ENCODE measurements around the gene DEFB124. TPM values are rescaled to one million over a fixed set of nuclear protein-coding genes. Genes with fewer than 3 reads are reported as not detected.
"Not testable (repeated sequence)": the region's sequence is repeated elsewhere in the genome, so short reads cannot be mapped to it uniquely, and the experiment has no call there.

Gene DEFB124
- total RNA-seq, result not detected
- polyA plus RNA-seq (2013, experiment 1 of 2), result not detected
- not detected for polyA plus RNA-seq (2013, experiment 2 of 2)
- long read RNA-seq, experiment 1, result 0 reads
- long read RNA-seq, experiment 2, result 0 reads
- long read RNA-seq, experiment 3, result 0 reads
- long read RNA-seq, experiment 4, result 0 reads

- Mint-ChIP-seq H3K9me3 (peaks cover 70% of the 10 kb centered on the region), H3K27me3 (ENCODE audit: insufficient read depth) (peaks cover 54% of the 10 kb centered on the region), H3K27ac (no peak within 1 kb of the TSS), H3K36me3 (ENCODE audit: low read depth) (peaks cover 2% of the 10 kb centered on the region), H3K4me3 (no peak within 1 kb of the TSS), H3K4me1 (no peaks in the 10 kb centered on the region)
- Histone ChIP-seq H3K36me3 (ENCODE audit: control insufficient read depth, insufficient read depth, low read length) (no peaks in the 10 kb centered on the region), H3K27ac (ENCODE audit: low read depth, low read length) (no peak within 1 kb of the TSS), H3K4me1 (ENCODE audit: control insufficient read depth, insufficient read depth, low read length) (no peaks in the 10 kb centered on the region), H3K9ac (ENCODE audit: extremely low read depth, low read length, poor library complexity, severe bottlenecking) (no peak within 1 kb of the TSS), H3K9me3 (ENCODE audit: control insufficient read depth, low read length) (peaks cover 33% of the 10 kb centered on the region), H3K27me3 (ENCODE audit: control insufficient read depth, insufficient read depth, low read length, poor library complexity, severe bottlenecking) (no peaks in the 10 kb centered on the region), H3K4me3 (ENCODE audit: low read length) (no peak within 1 kb of the TSS)
- 80 to 81% methylated on average over 17 to 33 of the region's 33 CpGs for WGBS, 2 experiments (ENCODE audit: insufficient coverage in 1 of 2, insufficient read length in 1 of 2)
- TF ChIP-seq CTCF (conservative IDR thresholded peaks at IDR 0.05), result no peak
- DNase-seq, result peak; percentile 78
Measured at GRCh38 chr20:31474758-31475427, at the start of gene DEFB124, which contains the start of gene REM1. DEFB124 (minus strand) TSS chr20:31475127; CDS start chr20:31473013, 2,114 bp downstream. REM1 (plus strand) TSS chr20:31475288; CDS start chr20:31476446, 1,158 bp downstream.

GRCh38 chr20:31523361-31524283 is 48.7 kb upstream of the DEFB124 start:
- no peak overlapping the region for H3K27ac ChIP-seq (ENCODE audit: low read depth, low read length)
- Mint-ChIP-seq H3K27me3 (ENCODE audit: insufficient read depth) (no peaks in the 10 kb centered on the region), H3K27ac (no peak overlapping the region), H3K4me3 (no peak overlapping the region), H3K4me1 (peaks cover 10% of the 10 kb centered on the region), H3K36me3 (ENCODE audit: low read depth) (peaks cover 79% of the 10 kb centered on the region), H3K9me3 (no peaks in the 10 kb centered on the region)
- WGBS, 2 experiments (ENCODE audit: insufficient coverage in 1 of 2, insufficient read length in 1 of 2), result 92 to 93% methylated on average over 7 to 8 of the region's 8 CpGs
- TF ChIP-seq CTCF (conservative IDR thresholded peaks at IDR 0.05), result no peak
- H3K36me3 ChIP-seq (ENCODE audit: control insufficient read depth, insufficient read depth, low read length), result peaks cover 63% of the 10 kb centered on the region
- H3K27me3 ChIP-seq (ENCODE audit: control insufficient read depth, insufficient read depth, low read length, poor library complexity, severe bottlenecking), result no peaks in the 10 kb centered on the region
- no peak overlapping the region for H3K9ac ChIP-seq (ENCODE audit: extremely low read depth, low read length, poor library complexity, severe bottlenecking)
- no peak overlapping the region for H3K4me3 ChIP-seq (ENCODE audit: low read length)
- no peak for DNase-seq
- no peaks in the 10 kb centered on the region for H3K4me1 ChIP-seq (ENCODE audit: control insufficient read depth, insufficient read depth, low read length)
- H3K9me3 ChIP-seq (ENCODE audit: control insufficient read depth, low read length), result no peaks in the 10 kb centered on the region

- 96 to 97% methylated on average over 4 to 6 of the region's 6 CpGs for WGBS, 2 experiments (ENCODE audit: insufficient coverage in 1 of 2, insufficient read length in 1 of 2)
- no peaks in the 10 kb centered on the region for H3K9me3 ChIP-seq (ENCODE audit: control insufficient read depth, low read length)
- H3K27me3 ChIP-seq (ENCODE audit: control insufficient read depth, insufficient read depth, low read length, poor library complexity, severe bottlenecking), result no peaks in the 10 kb centered on the region
- no peak overlapping the region for H3K4me3 ChIP-seq (ENCODE audit: low read length)
- Mint-ChIP-seq H3K4me1 (peaks cover 10% of the 10 kb centered on the region), H3K4me3 (no peak overlapping the region), H3K9me3 (no peaks in the 10 kb centered on the region), H3K27ac (peak overlapping the region; percentile 39), H3K27me3 (ENCODE audit: insufficient read depth) (no peaks in the 10 kb centered on the region), H3K36me3 (ENCODE audit: low read depth) (peaks cover 70% of the 10 kb centered on the region)
- peaks cover 56% of the 10 kb centered on the region for H3K36me3 ChIP-seq (ENCODE audit: control insufficient read depth, insufficient read depth, low read length)
- no peak overlapping the region for H3K9ac ChIP-seq (ENCODE audit: extremely low read depth, low read length, poor library complexity, severe bottlenecking)
- no peak for DNase-seq
- H3K27ac ChIP-seq (ENCODE audit: low read depth, low read length), result no peak overlapping the region
- no peaks in the 10 kb centered on the region for H3K4me1 ChIP-seq (ENCODE audit: control insufficient read depth, insufficient read depth, low read length)
- no peak for TF ChIP-seq CTCF (conservative IDR thresholded peaks at IDR 0.05)
Measured at GRCh38 chr20:31522731-31523130, 47.8 kb upstream of the DEFB124 start.

- H3K4me1 ChIP-seq (ENCODE audit: control insufficient read depth, insufficient read depth, low read length); H3K27ac ChIP-seq (ENCODE audit: low read depth, low read length); DNase-seq; H3K4me1 Mint-ChIP-seq; H3K9me3 ChIP-seq (ENCODE audit: control insufficient read depth, low read length); H3K27me3 Mint-ChIP-seq (ENCODE audit: insufficient read depth); H3K9ac ChIP-seq (ENCODE audit: extremely low read depth, low read length, poor library complexity, severe bottlenecking); H3K9me3 Mint-ChIP-seq; H3K4me3 Mint-ChIP-seq; H3K4me3 ChIP-seq (ENCODE audit: low read length); H3K27me3 ChIP-seq (ENCODE audit: control insufficient read depth, insufficient read depth, low read length, poor library complexity, severe bottlenecking): not testable (repeated sequence)
- H3K36me3 ChIP-seq (ENCODE audit: control insufficient read depth, insufficient read depth, low read length), result peaks cover 52% of the 10 kb centered on the region
- H3K27ac Mint-ChIP-seq, result peak overlapping the region; percentile 36
- peaks cover 55% of the 10 kb centered on the region for H3K36me3 Mint-ChIP-seq (ENCODE audit: low read depth)
- 94 to 99% methylated on average over 6 to 7 of the region's 7 CpGs for WGBS, 2 experiments (ENCODE audit: insufficient coverage in 1 of 2, insufficient read length in 1 of 2)
Measured at GRCh38 chr20:31521267-31521666, 46.3 kb upstream of the DEFB124 start.
